ENCODE measurements around the gene TFEB.

Gene TFEB

GRCh38 chr6:41732591-41733359 is 2.6 kb downstream of the TFEB start (continued):
- TF ChIP-seq ZBTB8A (tag by site-specific recombination; IDR thresholded peaks at IDR 0.05) (peak; percentile 77), ZNF423 (tag by site-specific recombination; IDR thresholded peaks at IDR 0.05) (0 out of 2 replicates have a peak, but pooled peaks have one; percentile 44), GLIS1 (tag by site-specific recombination; IDR thresholded peaks at IDR 0.05) (peak; percentile 98), RBAK (tag by site-specific recombination; IDR thresholded peaks at IDR 0.05) (no peak)
- TF ChIP-seq, protein P1, sequence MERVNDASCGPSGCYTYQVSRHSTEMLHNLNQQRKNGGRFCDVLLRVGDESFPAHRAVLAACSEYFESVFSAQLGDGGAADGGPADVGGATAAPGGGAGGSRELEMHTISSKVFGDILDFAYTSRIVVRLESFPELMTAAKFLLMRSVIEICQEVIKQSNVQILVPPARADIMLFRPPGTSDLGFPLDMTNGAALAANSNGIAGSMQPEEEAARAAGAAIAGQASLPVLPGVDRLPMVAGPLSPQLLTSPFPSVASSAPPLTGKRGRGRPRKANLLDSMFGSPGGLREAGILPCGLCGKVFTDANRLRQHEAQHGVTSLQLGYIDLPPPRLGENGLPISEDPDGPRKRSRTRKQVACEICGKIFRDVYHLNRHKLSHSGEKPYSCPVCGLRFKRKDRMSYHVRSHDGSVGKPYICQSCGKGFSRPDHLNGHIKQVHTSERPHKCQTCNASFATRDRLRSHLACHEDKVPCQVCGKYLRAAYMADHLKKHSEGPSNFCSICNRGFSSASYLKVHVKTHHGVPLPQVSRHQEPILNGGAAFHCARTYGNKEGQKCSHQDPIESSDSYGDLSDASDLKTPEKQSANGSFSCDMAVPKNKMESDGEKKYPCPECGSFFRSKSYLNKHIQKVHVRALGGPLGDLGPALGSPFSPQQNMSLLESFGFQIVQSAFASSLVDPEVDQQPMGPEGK (tag by site-specific recombination; IDR thresholded peaks at IDR 0.05), result peak; percentile 22; the same call in 1 of the 2 replicates

GRCh38 chr6:41732149-41732548 is 3.3 kb downstream of the TFEB start:
- ChIA-PET CTCF (interaction anchor here (2.6 to 6.7 kb wide), 2 partner anchors 27 to 44 kb away, joined by 7 to 51 read pairs; no protein-coding TSS in a partner anchor), POLR2A (interaction anchor here (0.6 to 1.2 kb wide), 2 partner anchors 27 to 38 kb away, joined by 3 read pairs; no protein-coding TSS in a partner anchor)
- no peak overlapping the region for H3K27ac ChIP-seq (ENCODE audit: extremely low read depth, low read depth, low read length)
- H3K36me3 ChIP-seq (ENCODE audit: control insufficient read depth in 2 of 2, insufficient read depth in 1 of 2, low read length in 2 of 2), result no peaks in the 10 kb centered on the region
- no peak overlapping the region for H3K4me3 ChIP-seq (ENCODE audit: low read depth, low read length)
- no peak for TF ChIP-seq ZNF155 (tag by site-specific recombination; IDR thresholded peaks at IDR 0.05)
- peak; percentile 90 for TF ChIP-seq ZNF768 (tag by site-specific recombination; IDR thresholded peaks at IDR 0.05)
- no peak for TF ChIP-seq HOXC10 (CRISPR knock-in tag; IDR thresholded peaks at IDR 0.05)
- 0 out of 2 replicates have a peak, but pooled peaks cover 3% of the 10 kb centered on the region for H3K4me1 ChIP-seq (ENCODE audit: control insufficient read depth, insufficient read depth, low read length)
- no peaks in the 10 kb centered on the region for H3K9me3 ChIP-seq (ENCODE audit: control insufficient read depth, insufficient read depth, low read depth, low read length)

DNA sequence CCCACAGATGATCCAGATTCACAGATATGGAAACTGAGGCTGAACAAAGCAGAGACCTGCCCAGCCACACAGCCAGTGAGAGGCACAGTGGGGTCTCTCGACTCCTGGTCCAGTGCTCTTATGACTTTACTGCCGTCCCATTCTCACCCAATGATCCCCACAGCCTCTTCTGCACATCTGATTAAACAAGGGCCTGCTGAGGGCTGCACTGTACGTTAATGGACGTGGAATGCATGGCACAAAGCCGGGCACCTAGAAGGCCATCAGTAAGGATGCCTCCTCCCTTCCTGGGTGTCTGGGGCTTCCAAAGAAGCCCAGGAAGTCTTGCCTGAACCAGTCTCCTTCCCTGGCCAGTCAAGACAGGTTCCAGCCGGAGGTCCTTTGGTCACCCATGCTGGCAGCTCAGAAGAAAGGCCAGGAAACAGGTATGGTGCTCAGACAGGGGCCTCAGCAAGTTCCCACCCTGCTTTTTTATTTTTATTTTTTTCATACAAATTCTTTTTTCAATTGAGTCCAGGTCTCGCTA is 3.8 kb downstream of the TFEB start:
- TF ChIP-seq MYNN (tag by site-specific recombination; IDR thresholded peaks at IDR 0.05; ENCODE audit: borderline replicate concordance) (no peak), ZSCAN16 (tag by site-specific recombination; IDR thresholded peaks at IDR 0.05) (no peak), ZFP41 (tag by site-specific recombination; IDR thresholded peaks at IDR 0.05; ENCODE audit: borderline replicate concordance) (no peak), ZSCAN5A (tag by site-specific recombination; IDR thresholded peaks at IDR 0.05) (no peak), ZNF707 (tag by site-specific recombination; IDR thresholded peaks at IDR 0.05) (no peak), ZNF701 (tag by site-specific recombination; IDR thresholded peaks at IDR 0.05) (no peak), ZNF626 (tag by site-specific recombination; IDR thresholded peaks at IDR 0.05) (no peak), ZNF692 (tag by site-specific recombination; IDR thresholded peaks at IDR 0.05) (no peak), GLIS1 (tag by site-specific recombination; IDR thresholded peaks at IDR 0.05) (no peak), ZNF202 (tag by site-specific recombination; IDR thresholded peaks at IDR 0.05; ENCODE audit: borderline replicate concordance) (no peak)
- TF ChIP-seq, protein P2, sequence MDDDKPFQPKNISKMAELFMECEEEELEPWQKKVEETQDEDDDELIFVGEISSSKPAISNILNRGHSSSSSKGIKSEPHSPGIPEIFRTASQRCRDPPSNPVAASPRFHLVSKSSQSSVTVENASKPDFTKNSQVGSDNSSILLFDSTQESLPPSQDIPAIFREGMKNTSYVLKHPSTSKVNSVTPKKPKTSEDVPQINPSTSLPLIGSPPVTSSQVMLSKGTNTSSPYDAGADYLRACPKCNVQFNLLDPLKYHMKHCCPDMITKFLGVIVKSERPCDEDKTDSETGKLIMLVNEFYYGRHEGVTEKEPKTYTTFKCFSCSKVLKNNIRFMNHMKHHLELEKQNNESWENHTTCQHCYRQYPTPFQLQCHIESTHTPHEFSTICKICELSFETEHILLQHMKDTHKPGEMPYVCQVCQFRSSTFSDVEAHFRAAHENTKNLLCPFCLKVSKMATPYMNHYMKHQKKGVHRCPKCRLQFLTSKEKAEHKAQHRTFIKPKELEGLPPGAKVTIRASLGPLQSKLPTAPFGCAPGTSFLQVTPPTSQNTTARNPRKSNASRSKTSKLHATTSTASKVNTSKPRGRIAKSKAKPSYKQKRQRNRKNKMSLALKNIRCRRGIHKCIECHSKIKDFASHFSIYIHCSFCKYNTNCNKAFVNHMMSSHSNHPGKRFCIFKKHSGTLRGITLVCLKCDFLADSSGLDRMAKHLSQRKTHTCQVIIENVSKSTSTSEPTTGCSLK (tag by site-specific recombination; IDR thresholded peaks at IDR 0.05), result no peak
- TF ChIP-seq, protein P3, sequence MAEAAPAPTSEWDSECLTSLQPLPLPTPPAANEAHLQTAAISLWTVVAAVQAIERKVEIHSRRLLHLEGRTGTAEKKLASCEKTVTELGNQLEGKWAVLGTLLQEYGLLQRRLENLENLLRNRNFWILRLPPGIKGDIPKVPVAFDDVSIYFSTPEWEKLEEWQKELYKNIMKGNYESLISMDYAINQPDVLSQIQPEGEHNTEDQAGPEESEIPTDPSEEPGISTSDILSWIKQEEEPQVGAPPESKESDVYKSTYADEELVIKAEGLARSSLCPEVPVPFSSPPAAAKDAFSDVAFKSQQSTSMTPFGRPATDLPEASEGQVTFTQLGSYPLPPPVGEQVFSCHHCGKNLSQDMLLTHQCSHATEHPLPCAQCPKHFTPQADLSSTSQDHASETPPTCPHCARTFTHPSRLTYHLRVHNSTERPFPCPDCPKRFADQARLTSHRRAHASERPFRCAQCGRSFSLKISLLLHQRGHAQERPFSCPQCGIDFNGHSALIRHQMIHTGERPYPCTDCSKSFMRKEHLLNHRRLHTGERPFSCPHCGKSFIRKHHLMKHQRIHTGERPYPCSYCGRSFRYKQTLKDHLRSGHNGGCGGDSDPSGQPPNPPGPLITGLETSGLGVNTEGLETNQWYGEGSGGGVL (tag by site-specific recombination; IDR thresholded peaks at IDR 0.05), result no peak
- Histone ChIP-seq H3K36me3 (ENCODE audit: control insufficient read depth in 2 of 2, insufficient read depth in 1 of 2, low read length in 2 of 2) (no peaks in the 10 kb centered on the region), H3K4me1 (ENCODE audit: control insufficient read depth, insufficient read depth, low read length) (0 out of 2 replicates have a peak, but pooled peaks cover 3% of the 10 kb centered on the region), H3K9me3 (ENCODE audit: control insufficient read depth, insufficient read depth, low read depth, low read length) (no peaks in the 10 kb centered on the region), H3K27ac (ENCODE audit: extremely low read depth, low read depth, low read length) (no peak overlapping the region), H3K4me3 (ENCODE audit: low read depth, low read length) (no peak overlapping the region)
- ChIA-PET POLR2A (interaction anchor here (0.6 kb wide), 1 partner anchor 39 kb away, joined by 3 read pairs; no protein-coding TSS in a partner anchor), CTCF (interaction anchor here (2.6 kb wide), 1 partner anchor 27 kb away, joined by 7 read pairs; no protein-coding TSS in a partner anchor)
